Activated CD4-positive, alpha-beta T cell treated with anti-CD3 and anti-CD28 coated beads, Interleukin-2, amount 10 ng/mL, durations not matched to agents 24 days and 14 days (primary cell): Measurements from ENCODE around the gene SLC25A33. TPM values are rescaled to one million over a fixed set of nuclear protein-coding genes. Genes with fewer than 3 reads are reported as not detected.
A peak's percentile ranks its signal among the peaks of the same experiment; 100 is the strongest.

Experiments used
- DNase-seq: peaks from one replicate; pipeline ENCODE4 v3.0.0; 2022
- H3K27ac Mint-ChIP-seq: one replicate; pipeline ENCODE4 v1.8.0; 2022; ENCODE audit warnings: mild to moderate bottlenecking, mixed read lengths
- H3K27me3 Mint-ChIP-seq: one replicate; pipeline ENCODE4 v1.8.0; 2022; ENCODE audit warnings: mixed read lengths
- H3K36me3 Mint-ChIP-seq: one replicate; pipeline ENCODE4 v1.8.0; 2022; ENCODE audit warnings: low read depth, mild to moderate bottlenecking, mixed read lengths
- H3K4me1 Mint-ChIP-seq: one replicate; pipeline ENCODE4 v1.8.0; 2021; ENCODE audit warnings: mixed read lengths
- H3K4me3 Mint-ChIP-seq: one replicate; pipeline ENCODE4 v1.8.0; 2022; ENCODE audit warnings: mild to moderate bottlenecking, moderate library complexity, mixed read lengths
- H3K9me3 Mint-ChIP-seq: one replicate; pipeline ENCODE4 v1.8.0; 2021; ENCODE audit warnings: mixed read lengths
- intact Hi-C: fragments of 100-400 bp; cut with micrococcal nuclease; formaldehyde crosslinking; loops from one replicate; pipeline ENCODE4 v1.15.1; 2023
- total RNA-seq: library from RNA; stranded (reverse); gene quantifications from 2 replicates; pipeline ENCODE4 v1.2.3, GENCODE V29; 2022

Gene SLC25A33
- total RNA-seq, 1 donor from 2014 or later: 11.4 TPM

GRCh38 chr1:9520411-9520810, 18.9 kb upstream of the SLC25A33 start:
- no peaks in the 10 kb centered on the region for H3K36me3 Mint-ChIP-seq
- intact Hi-C loops: no loop called here
- no peak overlapping the region for H3K27ac Mint-ChIP-seq
- H3K27me3 Mint-ChIP-seq: peaks cover 2% of the 10 kb centered on the region
- no peak for DNase-seq
- H3K4me3 Mint-ChIP-seq: no peak overlapping the region
- H3K4me1 Mint-ChIP-seq: peaks cover 4% of the 10 kb centered on the region
- H3K9me3 Mint-ChIP-seq: no peaks in the 10 kb centered on the region

GRCh38 chr1:9529190-9529589, 10.1 kb upstream of the SLC25A33 start:
- H3K27me3 Mint-ChIP-seq: no peaks in the 10 kb centered on the region
- intact Hi-C loops: no loop called here
- DNase-seq: no peak
- H3K4me1 Mint-ChIP-seq: no peaks in the 10 kb centered on the region
- no peak overlapping the region for H3K27ac Mint-ChIP-seq
- no peaks in the 10 kb centered on the region for H3K36me3 Mint-ChIP-seq
- no peaks in the 10 kb centered on the region for H3K9me3 Mint-ChIP-seq
- no peak overlapping the region for H3K4me3 Mint-ChIP-seq

GRCh38 chr1:9530320-9530719, 8.9 kb upstream of the SLC25A33 start:
- no peak for DNase-seq
- Mint-ChIP-seq H3K9me3 (no peaks in the 10 kb centered on the region), H3K27me3 (no peaks in the 10 kb centered on the region), H3K4me1 (no peaks in the 10 kb centered on the region), H3K27ac (no peak overlapping the region), H3K36me3 (no peaks in the 10 kb centered on the region), H3K4me3 (no peak overlapping the region)
- intact Hi-C loops: no loop called here

- Mint-ChIP-seq H3K27me3 (no peaks in the 10 kb centered on the region), H3K4me1 (peaks cover 16% of the 10 kb centered on the region), H3K4me3 (no peak overlapping the region), H3K27ac (no peak overlapping the region), H3K9me3 (no peaks in the 10 kb centered on the region), H3K36me3 (no peaks in the 10 kb centered on the region)
- DNase-seq: no peak
- intact Hi-C loops: no loop called here
These were observed 4.3 kb upstream of the SLC25A33 start for GRCh38 chr1:9534953-9535352.

- no peak for DNase-seq
- H3K27me3 Mint-ChIP-seq: no peaks in the 10 kb centered on the region
- intact Hi-C loops: no loop called here
These were observed 3.0 kb upstream of the SLC25A33 start for GRCh38 chr1:9536301-9536700.

GRCh38 chr1:9537863-9538668, 1.2 kb upstream of the SLC25A33 start:
- Mint-ChIP-seq H3K4me1 (peaks cover 30% of the 10 kb centered on the region), H3K27me3 (no peaks in the 10 kb centered on the region), H3K9me3 (no peaks in the 10 kb centered on the region), H3K36me3 (peaks cover 19% of the 10 kb centered on the region), H3K4me3 (peak overlapping the region; percentile 14), H3K27ac (peak overlapping the region; percentile 30)
- intact Hi-C loops: no loop called here
- DNase-seq: no peak

More at GRCh38 chr1:9536301-9536700, 3.0 kb upstream of the SLC25A33 start:
- Mint-ChIP-seq H3K4me1 (peaks cover 24% of the 10 kb centered on the region), H3K36me3 (peaks cover 10% of the 10 kb centered on the region), H3K9me3 (no peaks in the 10 kb centered on the region), H3K27ac (no peak overlapping the region), H3K4me3 (no peak overlapping the region)

- Mint-ChIP-seq H3K27me3 (no peaks in the 10 kb centered on the region), H3K27ac (peak overlapping the region; percentile 87), H3K4me1 (peaks cover 30% of the 10 kb centered on the region), H3K4me3 (peak overlapping the region; percentile 79), H3K36me3 (peaks cover 19% of the 10 kb centered on the region), H3K9me3 (no peaks in the 10 kb centered on the region)
- intact Hi-C loops: loop anchor here (1.0 kb wide), 1 partner anchor 372 kb away; the partner anchor contains the start of gene CTNNBIP1
- no peak for DNase-seq
These were observed 548 bp upstream of the SLC25A33 start for GRCh38 chr1:9538669-9539164.

GRCh38 chr1:9539829-9540550, 725 bp downstream of the SLC25A33 start:
- Mint-ChIP-seq H3K4me3 (peak overlapping the region; percentile 95), H3K27me3 (no peaks in the 10 kb centered on the region), H3K9me3 (no peaks in the 10 kb centered on the region), H3K36me3 (peaks cover 21% of the 10 kb centered on the region), H3K27ac (peak overlapping the region; percentile 85), H3K4me1 (peaks cover 34% of the 10 kb centered on the region)
- peak; percentile 89 for DNase-seq
- intact Hi-C loops: loop anchor here (1.0 kb wide), 2 partner anchors 48 to 370 kb away; partner anchors contain the start of genes CTNNBIP1 and TMEM201

GRCh38 chr1:9542430-9542829, 3.2 kb downstream of the SLC25A33 start:
- Mint-ChIP-seq H3K4me3 (peak overlapping the region; percentile 29), H3K27ac (no peak overlapping the region), H3K27me3 (no peaks in the 10 kb centered on the region), H3K4me1 (peaks cover 32% of the 10 kb centered on the region), H3K36me3 (peaks cover 22% of the 10 kb centered on the region), H3K9me3 (no peaks in the 10 kb centered on the region)
- intact Hi-C loops: no loop called here
- DNase-seq: no peak

- peaks cover 30% of the 10 kb centered on the region for H3K36me3 Mint-ChIP-seq
- H3K27me3 Mint-ChIP-seq: no peaks in the 10 kb centered on the region
- intact Hi-C loops: no loop called here
- H3K4me1 Mint-ChIP-seq: peaks cover 21% of the 10 kb centered on the region
- no peak for DNase-seq
- H3K4me3 Mint-ChIP-seq: no peak overlapping the region
- H3K9me3 Mint-ChIP-seq: no peaks in the 10 kb centered on the region
- no peak overlapping the region for H3K27ac Mint-ChIP-seq
These were observed 5.7 kb downstream of the SLC25A33 start for GRCh38 chr1:9544926-9545325.

- intact Hi-C loops: no loop called here
- Mint-ChIP-seq H3K27ac (no peak overlapping the region), H3K9me3 (no peaks in the 10 kb centered on the region), H3K36me3 (peaks cover 12% of the 10 kb centered on the region), H3K4me1 (peaks cover 4% of the 10 kb centered on the region), H3K4me3 (no peak overlapping the region), H3K27me3 (no peaks in the 10 kb centered on the region)
- DNase-seq: no peak
These were observed 10.8 kb downstream of the SLC25A33 start for GRCh38 chr1:9549955-9550546.

GRCh38 chr1:9551984-9552383, 12.7 kb downstream of the SLC25A33 start:
- Mint-ChIP-seq H3K36me3 (peaks cover 24% of the 10 kb centered on the region), H3K4me3 (no peak overlapping the region), H3K9me3 (no peaks in the 10 kb centered on the region), H3K4me1 (peaks cover 6% of the 10 kb centered on the region), H3K27me3 (no peaks in the 10 kb centered on the region), H3K27ac (no peak overlapping the region)
- intact Hi-C loops: no loop called here
- DNase-seq: no peak

GRCh38 chr1:9553736-9554144, 14.5 kb downstream of the SLC25A33 start:
- DNase-seq: no peak
- Mint-ChIP-seq H3K4me1 (peaks cover 14% of the 10 kb centered on the region), H3K9me3 (no peaks in the 10 kb centered on the region), H3K27ac (no peak overlapping the region), H3K4me3 (no peak overlapping the region), H3K36me3 (peaks cover 34% of the 10 kb centered on the region), H3K27me3 (no peaks in the 10 kb centered on the region)
- intact Hi-C loops: no loop called here

GRCh38 chr1:9555942-9556341, 16.7 kb downstream of the SLC25A33 start:
- H3K9me3 Mint-ChIP-seq: no peaks in the 10 kb centered on the region
- DNase-seq: no peak
- no peak overlapping the region for H3K4me3 Mint-ChIP-seq
- H3K27me3 Mint-ChIP-seq: no peaks in the 10 kb centered on the region
- intact Hi-C loops: no loop called here
- H3K36me3 Mint-ChIP-seq: peaks cover 34% of the 10 kb centered on the region
- no peak overlapping the region for H3K27ac Mint-ChIP-seq
- peaks cover 23% of the 10 kb centered on the region for H3K4me1 Mint-ChIP-seq
